ENCODE results near the gene FBXO44.

DNA sequence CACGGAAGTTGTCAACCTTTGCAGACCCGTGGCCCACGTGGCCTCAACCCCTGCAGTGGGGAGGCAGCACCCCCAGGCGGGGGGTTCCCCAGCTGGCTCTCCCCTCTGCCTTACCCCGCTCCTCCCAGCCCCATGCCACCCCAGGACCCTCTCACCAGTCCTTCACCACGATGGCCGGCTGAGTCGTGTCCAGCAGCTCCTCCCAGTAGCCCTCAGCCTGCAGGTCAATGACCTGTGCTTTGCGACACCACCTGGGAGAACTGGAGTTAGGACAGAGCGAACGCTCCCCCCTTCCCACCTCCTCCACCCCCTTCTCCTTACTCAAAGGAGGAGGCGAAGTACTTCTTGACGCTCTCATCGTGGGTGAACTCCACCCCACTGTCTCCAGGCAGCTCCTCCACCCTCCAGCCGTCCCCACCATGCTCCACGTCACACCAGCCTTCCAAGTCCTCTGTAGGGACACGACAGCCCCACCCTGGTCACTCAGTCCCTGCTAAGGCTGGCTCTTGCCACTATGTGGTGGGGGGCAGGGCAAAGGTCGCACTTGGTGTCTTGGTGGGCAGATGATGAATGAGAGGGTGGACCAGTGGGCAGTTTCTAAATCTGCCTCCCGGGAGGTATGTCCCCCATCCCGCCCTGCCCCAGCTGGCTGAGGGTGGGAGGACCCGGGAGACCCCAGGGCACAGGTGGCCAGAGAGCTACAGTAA, 4.9 kb upstream of the FBXO44 start:
- TF ChIP-seq, protein P1, sequence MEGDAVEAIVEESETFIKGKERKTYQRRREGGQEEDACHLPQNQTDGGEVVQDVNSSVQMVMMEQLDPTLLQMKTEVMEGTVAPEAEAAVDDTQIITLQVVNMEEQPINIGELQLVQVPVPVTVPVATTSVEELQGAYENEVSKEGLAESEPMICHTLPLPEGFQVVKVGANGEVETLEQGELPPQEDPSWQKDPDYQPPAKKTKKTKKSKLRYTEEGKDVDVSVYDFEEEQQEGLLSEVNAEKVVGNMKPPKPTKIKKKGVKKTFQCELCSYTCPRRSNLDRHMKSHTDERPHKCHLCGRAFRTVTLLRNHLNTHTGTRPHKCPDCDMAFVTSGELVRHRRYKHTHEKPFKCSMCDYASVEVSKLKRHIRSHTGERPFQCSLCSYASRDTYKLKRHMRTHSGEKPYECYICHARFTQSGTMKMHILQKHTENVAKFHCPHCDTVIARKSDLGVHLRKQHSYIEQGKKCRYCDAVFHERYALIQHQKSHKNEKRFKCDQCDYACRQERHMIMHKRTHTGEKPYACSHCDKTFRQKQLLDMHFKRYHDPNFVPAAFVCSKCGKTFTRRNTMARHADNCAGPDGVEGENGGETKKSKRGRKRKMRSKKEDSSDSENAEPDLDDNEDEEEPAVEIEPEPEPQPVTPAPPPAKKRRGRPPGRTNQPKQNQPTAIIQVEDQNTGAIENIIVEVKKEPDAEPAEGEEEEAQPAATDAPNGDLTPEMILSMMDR (IDR thresholded peaks at IDR 0.05 in 8 of 11, conservative IDR thresholded peaks at IDR 0.05 in 3 of 11): no peak
- no peak for TF ChIP-seq POLR2A (IDR thresholded peaks at IDR 0.05)
